GM15510 (cell line): ENCODE data around the gene DPM3.

ENCODE experiments used
- POLR2A ChIP-seq: IDR thresholded peaks from 3 replicates; pipeline ENCODE4 v1.6.1; 2011; ENCODE audit warnings: borderline replicate concordance; ENCODE audit not compliant: insufficient read length; ENCODE audit errors: extremely low read depth

Gene DPM3, protein sequence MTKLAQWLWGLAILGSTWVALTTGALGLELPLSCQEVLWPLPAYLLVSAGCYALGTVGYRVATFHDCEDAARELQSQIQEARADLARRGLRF

DNA sequence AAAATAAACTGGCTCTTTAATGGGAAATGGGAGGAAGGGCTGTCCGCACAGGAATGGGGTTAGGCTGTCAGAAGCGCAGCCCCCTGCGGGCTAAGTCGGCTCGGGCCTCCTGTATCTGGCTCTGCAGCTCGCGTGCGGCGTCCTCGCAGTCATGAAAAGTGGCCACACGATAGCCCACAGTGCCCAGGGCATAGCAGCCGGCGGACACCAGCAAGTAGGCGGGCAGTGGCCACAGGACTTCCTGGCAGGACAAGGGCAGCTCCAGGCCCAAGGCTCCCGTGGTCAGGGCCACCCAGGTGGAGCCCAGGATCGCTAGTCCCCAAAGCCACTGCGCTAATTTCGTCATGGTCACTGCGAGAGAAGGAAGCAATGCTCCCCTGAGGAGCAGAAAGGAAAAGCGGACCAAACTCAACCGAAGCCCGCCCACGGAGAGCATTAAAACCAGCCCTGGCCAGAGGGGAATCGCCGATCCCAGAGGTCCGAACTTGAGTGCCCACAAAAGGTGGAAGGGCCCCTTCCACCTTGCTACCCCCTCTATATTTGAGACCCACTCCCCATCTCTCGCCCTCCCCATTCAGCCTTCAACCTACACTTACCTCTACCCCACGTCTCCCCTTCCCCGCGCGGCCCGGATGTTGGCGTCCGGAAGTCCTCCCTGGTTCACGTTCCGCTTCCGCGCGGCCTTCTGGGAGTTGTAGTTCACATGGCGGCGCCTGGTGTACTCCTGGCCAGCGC, at the start of gene DPM3:
DPM3 (minus strand) TSS at position 637 of the 735 bp plus-strand sequence; CDS start at position 346, 291 bp downstream.
- peak; percentile 75 for TF ChIP-seq POLR2A

DNA sequence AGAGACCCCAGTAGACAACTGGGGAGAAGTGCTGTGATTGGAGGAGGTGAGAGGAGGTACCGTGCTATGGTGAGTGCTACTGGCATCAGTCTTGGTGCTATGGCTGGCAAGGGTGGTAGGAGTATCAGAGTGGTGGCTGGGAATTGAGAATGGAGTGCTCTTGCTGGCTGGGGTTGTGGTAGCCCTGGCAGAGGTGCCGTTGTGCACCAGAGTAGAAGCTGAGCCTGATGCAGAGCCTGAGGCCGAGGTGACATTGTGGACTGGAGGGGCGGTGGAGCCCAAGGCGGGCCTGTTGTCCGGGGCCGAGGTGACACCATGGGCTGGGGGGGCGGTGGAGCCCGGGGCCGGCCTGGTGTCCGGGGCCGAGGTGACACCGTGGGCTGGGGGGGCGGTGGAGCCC, 47.9 kb upstream of the DPM3 start:
- no peak for TF ChIP-seq POLR2A

DNA sequence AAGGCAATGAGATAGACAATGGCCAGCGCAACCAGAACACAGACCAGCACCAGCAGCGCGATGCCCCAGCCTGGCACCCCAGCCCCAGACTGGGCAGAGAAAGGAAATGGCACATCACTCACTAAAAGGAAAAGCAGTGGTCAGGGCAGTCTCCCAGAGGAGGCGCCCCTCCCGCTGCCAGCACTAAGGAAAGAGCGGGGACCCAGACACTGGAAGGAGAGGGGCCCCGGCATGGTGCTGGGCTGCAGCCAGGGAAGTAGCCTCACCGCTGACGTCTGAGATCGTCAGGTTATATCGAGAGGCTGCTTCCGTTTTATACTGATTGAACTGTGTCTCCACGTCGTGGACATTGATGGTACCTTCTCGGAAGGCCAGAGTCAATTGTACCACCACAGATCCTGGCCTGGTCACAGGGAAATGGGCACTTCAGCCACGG, 47.1 kb upstream of the DPM3 start:
- no peak for TF ChIP-seq POLR2A

DNA sequence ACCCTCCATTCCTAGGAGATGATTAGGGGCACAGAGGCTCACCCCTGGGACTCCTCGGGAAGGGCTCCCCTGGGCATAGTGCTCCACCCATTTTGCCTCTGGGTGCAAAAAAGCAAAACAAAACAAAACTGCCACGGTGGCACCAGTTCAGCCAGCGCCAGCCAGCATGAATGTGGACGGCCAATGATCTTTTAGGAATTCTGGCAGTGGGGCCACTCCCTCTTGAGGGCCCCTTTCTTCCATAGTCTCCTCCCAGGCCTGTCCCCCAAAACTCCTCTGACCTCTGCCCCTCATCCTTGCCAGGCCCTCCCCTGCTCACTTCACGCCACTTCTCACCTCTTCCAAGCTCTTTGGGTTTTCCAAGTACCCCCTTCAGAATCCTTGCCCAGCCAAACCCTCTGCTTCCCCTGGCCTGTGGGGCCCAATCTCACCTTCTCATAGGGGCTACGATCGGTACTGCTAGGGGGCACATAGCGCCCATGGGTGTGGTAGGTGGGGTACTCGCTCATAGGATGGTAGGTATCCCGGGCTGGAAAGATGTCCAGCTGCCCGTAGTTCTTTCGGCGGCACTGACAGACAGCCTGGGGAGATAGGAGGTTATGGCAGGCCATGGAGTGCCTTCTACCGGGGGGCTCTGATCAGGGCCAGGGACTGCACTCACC, 46.6 kb upstream of the DPM3 start:
- TF ChIP-seq POLR2A = no peak

DNA sequence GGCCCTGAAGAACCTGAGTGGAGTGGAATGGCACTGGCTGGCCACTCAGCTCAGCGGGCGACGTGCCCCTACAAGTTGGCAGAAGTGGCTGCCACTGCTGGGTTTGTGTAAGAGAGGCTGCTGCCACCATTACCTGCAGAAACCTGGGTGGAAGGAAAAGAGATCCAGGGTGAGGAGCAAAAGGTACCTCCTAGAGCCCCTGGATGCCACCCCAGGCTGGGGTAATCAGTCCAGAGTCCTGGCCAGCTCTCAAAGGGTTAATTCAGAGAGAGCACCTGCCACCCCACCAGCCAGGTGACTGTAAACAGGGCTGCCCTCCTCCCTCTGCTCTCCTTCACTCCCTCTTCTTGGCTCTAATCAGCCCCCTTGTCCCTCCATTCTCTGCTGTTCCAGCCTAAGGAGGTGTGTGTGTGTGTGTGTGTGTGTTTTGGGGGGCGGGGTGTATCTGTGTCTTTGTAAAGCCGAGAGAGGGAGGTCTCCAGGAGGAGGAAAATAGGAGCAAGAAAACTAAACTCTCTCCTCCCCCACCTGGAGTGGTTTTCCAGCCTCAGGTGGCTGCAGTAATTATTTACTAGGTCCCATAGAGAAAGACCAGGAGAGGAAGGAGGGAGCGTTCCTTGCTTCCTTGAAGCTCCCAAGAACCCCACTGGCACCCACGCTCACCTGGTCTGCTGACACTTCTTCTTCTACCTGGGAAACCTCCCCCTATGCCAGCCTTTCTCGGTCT, 45.9 kb upstream of the DPM3 start:
- no peak for TF ChIP-seq POLR2A

DNA sequence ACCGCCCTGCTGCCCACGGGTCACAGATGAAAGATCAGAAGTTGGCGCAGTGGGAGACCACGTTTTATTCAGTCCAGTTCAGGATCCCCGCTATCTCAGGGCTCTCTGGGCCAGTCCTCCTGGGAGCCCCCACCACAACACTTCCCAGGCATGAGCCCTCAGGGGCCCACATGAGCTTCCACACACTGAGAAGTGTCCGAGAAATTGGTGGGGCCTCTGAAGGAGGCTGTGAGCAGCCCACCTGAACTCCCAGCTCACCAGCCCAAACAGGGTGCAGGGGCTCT, 45.4 kb upstream of the DPM3 start:
- peak; percentile 8 for TF ChIP-seq POLR2A

DNA sequence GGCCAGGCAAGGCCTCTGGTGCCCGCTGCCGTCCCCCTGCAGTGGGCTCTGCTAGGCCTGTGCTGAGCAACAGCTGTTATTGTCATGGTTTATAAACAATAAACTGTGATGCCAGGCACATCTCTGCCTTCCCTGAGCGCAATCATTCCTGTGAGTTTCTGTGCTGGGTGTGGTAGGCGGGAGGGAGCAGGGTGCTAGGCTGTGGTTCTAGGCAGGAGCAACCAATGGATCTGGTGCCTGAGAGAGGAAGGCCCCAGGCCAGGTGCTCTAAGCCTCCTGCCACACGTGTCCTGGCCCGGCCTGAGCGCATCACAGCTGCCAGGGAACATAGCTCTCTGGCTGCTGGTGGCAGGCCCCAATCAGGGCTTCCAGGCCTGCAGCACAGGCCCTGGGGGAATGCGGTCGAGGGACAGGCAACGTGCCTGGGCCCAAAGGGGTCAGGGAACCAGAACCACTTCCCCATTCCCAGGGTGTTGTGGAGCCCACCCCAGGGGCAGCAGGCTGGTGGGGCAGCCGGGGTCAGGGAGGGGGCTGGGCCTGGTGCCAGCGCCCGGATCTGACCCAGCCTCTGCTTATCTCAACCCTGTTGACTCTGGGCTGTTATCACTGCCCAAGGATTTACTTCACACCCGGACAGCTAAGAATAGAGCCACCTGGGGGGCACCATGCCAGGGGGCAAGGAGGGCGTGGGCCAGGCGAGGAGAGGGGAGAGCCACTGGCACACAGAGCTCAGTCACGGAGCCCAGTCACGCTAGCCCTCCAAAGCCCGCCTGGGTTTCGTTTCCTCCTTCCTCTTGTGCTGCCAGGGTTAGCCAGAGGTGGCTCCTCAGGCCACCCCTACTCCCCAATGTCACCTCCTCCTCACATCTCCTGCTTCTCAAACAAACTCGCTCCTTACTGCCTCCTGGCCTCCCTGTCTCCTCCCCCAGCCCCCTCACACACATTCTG, 44.8 kb upstream of the DPM3 start:
- TF ChIP-seq POLR2A = peak; percentile 38

DNA sequence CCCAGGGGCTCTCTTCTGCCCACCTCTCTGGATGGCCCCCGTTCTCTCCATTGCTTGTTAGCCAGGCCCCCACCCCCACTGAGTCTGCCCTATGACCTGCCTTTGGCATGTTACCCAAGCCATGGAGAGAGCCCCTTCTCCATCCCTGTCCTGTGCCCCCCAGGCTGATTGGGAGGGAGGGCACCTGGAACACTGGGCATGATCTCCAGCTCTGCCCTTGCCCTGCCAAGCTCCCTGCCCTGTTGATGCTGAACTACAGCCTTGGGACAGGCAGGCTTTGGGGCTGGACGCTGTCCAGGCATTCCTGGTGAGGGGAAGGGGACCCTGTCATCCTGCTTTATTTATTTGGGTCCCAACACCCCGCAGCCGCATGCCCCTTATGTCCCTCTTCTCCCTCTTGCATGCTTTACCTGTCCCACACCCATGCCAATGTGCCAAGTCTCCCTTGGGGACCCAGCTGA, 44.0 kb upstream of the DPM3 start:
- no peak for TF ChIP-seq POLR2A

DNA sequence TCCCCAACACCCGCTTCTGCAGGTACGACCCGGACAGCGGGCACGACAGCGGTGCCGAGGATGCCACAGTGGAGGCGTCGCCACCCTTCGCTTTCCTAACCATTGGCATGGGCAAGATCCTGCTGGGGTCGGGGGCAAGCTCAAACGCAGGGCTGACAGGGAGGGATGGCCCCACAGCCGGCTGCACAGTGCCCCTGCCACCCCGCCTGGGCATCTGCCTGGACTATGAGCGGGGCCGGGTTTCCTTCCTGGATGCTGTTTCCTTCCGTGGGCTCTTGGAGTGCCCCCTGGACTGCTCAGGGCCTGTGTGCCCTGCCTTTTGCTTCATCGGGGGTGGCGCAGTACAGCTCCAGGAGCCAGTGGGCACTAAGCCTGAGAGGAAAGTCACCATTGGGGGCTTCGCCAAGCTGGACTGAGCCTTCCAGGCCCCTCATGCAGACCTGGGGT, 43.5 kb upstream of the DPM3 start:
- no peak for TF ChIP-seq POLR2A

DNA sequence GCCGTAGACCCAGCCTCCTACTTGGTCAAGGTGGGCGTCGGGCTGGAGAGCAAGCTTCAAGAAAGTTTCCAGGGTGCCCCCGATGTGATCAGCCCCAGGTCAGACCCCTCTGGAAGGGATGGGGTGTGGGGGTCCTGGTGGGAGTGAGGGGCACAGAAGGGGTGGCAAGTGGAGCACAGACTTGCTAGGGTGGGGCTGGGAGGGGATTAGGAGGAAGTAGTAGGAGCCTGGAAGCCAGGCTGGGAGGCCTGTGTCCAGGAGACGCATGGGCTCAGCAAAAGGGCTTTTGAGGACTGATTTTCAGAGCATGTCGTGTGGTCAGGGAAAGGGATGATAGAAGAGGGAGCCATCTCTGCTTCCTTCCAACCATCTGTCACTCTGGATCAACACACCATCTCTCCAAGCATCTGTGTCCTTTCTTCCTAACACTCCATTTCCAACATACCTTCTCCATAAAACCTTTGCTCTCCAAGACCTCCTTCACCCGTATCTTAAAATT, 41.8 kb upstream of the DPM3 start:
- TF ChIP-seq POLR2A = no peak

DNA sequence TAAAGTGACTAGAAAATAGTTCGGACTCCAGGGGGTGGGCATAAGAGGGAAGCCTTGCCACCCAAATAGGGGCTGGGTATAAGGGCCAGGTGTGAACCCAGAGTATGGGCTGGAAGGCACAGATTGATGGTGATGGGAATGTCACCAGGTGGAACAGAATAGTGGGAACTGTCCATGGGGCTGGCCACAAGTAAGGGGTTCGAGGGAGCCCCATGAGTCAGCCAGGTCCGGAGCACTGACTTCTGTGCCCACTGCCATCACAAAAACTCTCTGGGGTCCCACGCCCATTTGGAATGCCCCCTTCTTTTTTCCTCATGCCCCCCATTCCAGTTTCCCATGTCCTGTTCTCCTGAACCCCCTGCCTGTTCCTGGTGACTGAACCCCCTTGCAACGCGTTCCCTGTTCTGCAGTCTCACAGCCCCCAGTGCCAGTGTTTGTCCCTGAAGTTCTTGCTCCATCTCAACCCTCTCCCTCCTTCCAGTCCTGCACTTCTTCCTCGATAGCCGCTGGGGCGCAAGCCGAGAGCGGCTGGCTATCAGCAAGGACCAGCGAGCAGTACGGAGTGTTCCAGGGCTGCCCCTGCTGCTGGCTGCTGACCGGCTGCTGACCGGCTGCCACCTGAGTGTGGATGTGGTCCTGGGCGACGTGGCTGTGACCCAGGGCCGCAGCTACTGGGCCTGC, 41.2 kb upstream of the DPM3 start:
- no peak for TF ChIP-seq POLR2A

DNA sequence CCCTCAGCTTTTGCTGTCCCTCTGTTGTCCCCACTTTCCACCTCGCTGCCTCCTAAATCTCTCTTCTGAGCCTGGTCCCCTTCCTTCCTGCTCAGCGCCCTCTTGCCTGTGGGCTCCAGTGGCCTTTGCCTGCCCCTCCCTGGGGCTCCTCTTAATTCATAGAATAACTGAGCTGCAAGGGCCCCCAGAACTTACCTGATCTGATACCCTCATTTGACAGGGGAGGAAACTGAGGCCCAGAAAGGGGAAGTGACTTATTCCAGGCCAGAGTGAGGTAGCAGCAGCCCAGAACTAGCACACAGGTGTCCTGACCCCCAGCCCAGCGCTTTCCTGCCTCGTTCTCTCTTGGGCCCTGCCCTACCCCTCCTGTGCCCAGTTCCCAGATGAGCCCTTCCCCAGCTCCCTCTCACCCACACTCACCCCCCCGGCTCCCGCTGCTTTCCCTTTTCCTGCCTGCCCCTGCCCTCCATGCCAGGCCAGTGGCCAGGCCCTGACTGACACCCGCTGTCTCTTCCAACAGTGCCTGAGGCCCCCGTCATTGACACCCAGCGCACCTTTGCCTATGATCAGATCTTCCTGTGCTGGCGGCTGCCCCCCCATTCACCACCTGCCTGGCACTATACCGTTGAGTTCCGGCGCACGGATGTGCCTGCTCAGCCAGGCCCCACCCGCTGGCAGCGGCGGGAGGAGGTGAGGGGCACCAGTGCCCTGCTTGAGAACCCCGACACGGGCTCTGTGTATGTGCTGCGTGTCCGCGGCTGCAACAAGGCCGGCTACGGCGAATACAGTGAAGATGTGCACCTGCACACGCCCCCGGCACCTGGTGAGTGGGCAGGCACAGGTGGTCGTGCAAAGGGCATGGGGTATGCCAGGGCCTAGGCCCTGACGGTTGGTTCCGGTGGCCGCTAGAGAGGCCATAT, 39.0 kb upstream of the DPM3 start:
- TF ChIP-seq POLR2A = no peak
